Stimulated activated CD4-positive, alpha-beta T cell treated with anti-CD3 and anti-CD28 coated beads, Interleukin-1b, Interleukin-23, amount 100 ng/mL, for 4 hours (primary cell): Measurements from ENCODE around the gene SOX11.

ENCODE experiments used
- DNase-seq, 2 donors: peaks; one replicate each; pipeline ENCODE4 v3.0.0-alpha.2; 2020; ENCODE audit warnings: low read depth in 2 of 2

The SOX11 gene

DNA sequence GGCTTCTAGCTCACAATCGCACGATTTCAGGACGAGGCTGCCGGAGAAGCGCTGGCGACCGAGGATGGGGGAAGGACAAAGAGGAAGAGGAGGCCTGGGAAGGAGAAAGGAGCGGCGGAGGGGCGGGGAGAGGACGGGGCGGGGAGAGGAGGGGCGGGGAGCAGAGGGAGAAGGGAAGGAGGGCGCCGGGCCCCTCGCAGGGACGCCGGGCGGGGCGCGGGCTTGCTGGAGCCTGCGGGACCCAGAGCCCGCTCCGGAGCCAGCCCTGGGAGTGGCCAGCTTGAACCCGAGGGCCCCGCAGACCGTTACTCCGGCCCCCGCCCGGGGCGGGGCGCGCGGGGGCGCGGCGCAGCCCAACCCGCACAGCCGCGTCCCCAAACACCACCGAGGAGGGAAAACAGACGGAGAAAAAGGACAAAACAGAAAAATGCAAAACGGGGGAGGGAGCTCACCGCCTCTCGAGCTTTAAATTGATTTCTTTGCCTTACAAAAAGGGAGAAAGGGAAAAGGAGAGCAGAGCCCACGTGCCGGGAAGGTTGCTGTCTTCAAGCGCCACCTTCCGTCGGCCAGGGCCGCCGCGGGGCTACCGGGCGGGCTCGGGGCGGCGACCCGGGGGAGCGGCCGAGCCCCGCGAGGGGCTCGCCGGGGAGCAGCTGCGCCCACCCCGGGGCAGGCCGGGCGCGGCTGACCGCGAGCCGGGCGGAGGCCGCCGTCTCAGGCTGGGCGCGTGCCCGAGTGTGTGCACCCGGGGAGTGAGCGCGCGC, 781 bp upstream of the SOX11 start:
- DNase-seq, result no peak

GRCh38 chr2:5692561-5693286, 540 bp downstream of the SOX11 start:
- DNase-seq, result no peak

- no peak for DNase-seq
Observed at GRCh38 chr2:5693287-5694201, 1.4 kb downstream of the SOX11 start.

DNA sequence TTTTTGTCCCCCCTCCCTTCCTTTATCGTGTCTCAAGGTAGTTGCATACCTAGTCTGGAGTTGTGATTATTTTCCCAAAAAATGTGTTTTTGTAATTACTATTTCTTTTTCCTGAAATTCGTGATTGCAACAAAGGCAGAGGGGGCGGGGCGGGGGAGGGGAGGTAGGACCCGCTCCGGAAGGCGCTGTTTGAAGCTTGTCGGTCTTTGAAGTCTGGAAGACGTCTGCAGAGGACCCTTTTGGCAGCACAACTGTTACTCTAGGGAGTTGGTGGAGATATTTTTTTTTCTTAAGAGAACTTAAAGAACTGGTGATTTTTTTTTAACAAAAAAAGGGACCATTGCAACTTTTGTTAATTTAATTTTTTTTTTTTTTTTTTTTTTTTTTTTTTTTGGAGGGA, 2.1 kb downstream of the SOX11 start:
- DNase-seq, result no peak

GRCh38 chr2:5695654-5696403, 3.6 kb downstream of the SOX11 start:
- no peak for DNase-seq

DNA sequence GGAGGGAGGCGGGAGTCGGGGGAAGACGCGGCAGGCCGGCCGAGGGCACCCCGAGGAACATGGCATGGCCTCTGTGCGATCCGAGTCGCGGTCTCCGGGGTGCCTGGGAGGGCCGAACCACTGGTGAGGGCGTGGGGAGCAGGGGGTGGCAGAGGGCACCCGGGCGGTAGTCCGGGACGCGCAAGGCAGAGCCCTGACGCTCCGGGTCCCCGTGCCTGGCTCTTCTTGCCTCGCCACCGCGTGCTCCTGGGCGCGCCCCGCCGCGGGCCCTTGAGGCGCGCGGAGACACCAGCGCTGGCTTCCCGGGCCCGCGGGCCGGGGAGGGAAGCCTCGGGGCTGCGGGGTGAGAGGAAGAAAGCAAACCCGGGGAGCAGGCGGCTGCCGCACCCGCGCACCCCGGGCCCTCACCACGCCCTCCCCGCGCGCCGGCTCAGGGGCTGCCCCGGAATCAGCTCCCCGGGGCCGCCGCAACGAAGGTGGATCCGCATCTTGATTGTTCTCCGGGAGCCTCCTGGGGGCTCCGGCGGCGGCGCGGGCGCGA, 4.3 kb downstream of the SOX11 start:
- DNase-seq, result no peak

DNA sequence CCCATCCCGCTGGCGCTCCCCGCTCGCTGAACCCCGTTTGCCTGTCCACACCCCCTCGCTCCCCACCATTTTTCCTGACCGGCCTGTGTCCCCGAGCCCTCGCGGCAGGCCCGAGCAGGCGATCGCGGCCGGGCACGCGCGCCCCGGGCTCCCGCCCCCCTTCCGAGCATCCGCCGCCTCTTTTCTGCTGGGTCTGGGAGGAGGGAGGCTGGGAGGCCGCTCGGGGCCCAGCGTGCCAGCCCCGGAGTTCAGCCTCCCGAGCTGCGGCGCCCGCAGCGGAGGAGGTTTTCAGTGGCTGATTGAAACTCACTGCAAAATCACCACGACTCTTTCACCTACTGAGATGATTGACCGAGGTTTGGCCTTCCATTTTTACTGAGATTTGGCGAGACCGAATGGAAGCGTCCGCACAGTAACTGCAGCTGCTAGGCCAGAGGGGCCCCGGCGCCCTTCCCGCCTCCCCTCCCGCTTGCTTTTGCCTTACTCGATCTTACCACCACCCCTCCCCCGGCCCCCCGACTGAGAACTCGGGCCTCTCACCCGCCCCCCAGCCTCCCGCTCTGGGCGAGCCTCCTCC, 4.8 kb downstream of the SOX11 start:
- no peak for DNase-seq

GRCh38 chr2:5697562-5697961, 5.4 kb downstream of the SOX11 start:
- no peak for DNase-seq

- DNase-seq, result no peak
Observed at GRCh38 chr2:5698134-5698533, 6.0 kb downstream of the SOX11 start.

DNA sequence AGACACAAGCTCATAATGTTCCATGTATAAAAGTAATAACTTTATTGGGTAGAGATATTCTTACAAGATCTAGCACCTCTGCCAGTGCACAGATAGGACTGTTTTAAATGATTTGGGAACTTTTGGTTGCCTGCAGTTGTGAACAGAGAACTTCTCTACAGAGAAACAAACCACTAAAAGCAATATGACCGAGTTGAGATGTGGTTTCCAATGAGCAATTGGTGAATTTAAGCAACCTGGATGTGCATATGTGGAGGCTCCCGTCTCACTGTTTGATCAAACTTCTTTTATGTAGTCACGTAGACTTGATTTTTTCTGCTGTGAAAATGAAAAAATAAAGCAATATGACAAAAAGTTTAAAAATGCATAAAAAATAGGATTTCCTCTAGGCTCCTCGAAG, 7.8 kb downstream of the SOX11 start:
- DNase-seq, result no peak

- no peak for DNase-seq
Observed at GRCh38 chr2:5700551-5700950, 8.4 kb downstream of the SOX11 start.

DNA sequence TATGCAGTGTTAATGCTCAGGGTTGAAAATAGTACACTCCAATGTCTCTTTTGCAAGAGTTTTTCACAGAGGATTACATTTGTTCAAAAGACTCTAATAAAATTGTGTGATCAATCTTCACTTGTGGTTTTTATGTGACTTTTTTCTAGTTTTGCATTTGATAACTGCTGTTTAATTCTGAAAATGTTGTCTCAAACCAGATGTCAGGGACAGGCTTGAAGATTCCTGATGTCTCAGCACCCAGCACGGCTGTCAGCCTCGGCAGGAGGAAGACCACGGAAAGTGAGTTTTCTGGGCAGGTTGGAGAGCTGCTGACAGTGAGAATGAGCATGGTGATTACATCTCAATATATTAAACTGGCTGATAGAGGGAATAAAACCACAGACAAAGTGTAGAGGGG, 9.1 kb downstream of the SOX11 start:
- DNase-seq, result no peak

GRCh38 chr2:5703166-5703565, 11.0 kb downstream of the SOX11 start:
- DNase-seq, result no peak

DNA sequence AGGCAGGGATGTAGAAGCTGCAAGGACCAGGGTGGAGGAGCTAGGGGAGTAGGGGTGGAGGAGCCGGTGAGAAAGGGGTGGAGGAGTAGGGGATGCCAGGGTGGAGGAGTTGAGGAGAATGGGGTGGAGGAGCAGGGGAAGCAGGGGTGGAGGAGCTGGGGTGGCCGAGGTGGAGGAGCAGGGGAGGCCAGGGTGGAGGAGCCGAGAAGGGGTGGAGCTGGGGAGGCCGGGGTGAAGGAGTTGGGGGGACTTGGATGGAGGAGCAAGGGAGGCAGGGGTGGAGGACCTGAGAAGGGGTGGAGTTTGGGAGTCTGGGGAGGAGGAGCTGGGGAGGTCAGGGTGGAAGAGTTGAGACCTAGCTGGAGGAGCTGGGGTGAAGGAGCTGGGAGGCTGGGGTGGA, 13.3 kb downstream of the SOX11 start:
- DNase-seq, result no peak

- DNase-seq, result no peak
Observed at GRCh38 chr2:5706717-5707455, 14.7 kb downstream of the SOX11 start.

GRCh38 chr2:5710615-5711014, 18.4 kb downstream of the SOX11 start:
- no peak for DNase-seq

DNA sequence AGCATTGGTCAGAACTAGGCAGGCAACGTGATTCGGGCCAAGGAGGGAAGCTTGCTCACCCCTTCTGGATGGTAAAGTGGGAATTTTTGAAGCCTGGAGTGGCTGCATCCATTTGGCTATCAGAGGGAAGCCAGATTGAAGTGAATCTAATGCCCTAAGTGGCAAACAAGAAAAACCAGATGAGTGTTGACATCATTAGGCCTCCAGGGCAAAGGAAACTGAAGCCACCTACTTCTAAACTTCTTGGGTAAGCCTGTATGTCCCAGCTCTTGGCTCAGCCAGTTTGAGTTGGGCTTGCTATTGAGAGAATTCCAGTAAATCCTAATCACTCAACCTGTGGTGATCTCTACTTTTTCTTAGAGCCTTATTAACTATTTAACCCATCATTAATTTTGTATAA, 20.9 kb downstream of the SOX11 start:
- no peak for DNase-seq

- no peak for DNase-seq
Observed at GRCh38 chr2:5719629-5720334, 27.6 kb downstream of the SOX11 start.

DNA sequence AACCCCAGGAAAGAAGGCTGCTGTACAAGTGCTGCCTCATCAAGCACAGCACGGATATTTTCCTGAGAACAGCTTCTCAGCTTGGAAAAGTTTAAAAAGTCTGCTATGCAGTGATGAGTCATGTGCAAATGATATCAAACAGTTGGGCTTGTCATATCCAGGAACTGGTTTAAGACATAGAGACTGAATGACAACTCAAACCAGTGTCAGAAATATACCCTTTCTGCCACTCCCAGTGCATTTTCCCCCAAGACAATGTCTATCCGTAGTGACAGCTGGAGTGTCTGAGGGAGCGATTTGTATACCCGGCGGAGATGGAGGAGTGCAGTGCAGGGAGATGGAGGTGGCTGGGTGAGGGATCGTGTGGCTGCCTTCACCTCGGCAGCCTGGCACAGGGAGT, 28.2 kb downstream of the SOX11 start:
- DNase-seq, result no peak

DNA sequence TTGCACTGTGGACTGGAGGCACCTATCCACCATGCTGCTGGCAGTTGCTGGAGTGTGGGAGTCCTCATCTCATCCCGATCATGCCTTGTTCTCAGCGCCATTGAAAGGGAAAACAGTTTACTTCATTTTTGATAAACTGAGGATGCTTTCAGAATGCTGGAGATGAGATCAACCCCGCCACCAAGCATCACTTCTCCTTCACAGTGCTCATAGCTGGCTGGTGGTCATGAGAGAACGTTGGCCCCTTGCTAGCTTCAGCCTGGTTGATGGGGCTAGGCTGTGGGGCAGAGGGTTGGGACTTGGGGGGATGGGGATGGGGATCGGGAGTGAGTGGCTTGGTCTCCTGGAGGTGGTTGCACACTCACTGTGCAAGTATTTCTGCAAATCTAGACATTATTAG, 30.1 kb downstream of the SOX11 start:
- DNase-seq, result no peak
